Activated gamma-delta T cell (primary cell): ENCODE data around the gene SMIM36.
"Not testable (repeated sequence)": the region's sequence is repeated elsewhere in the genome, so short reads cannot be mapped to it uniquely, and the experiment has no call there.

Experiments
- DNase-seq: peaks from one replicate; lab custom pipeline; 2025; lab: John Stamatoyannopoulos, UW

Gene SMIM36

GRCh38 chr17:55435408-55435807 lies 75.8 kb downstream of the SMIM36 start:
- DNase-seq, result no peak

GRCh38 chr17:55434721-55435120 lies 76.5 kb downstream of the SMIM36 start:
- DNase-seq, result no peak

- DNase-seq, result no peak
These were observed 77.4 kb downstream of the SMIM36 start for GRCh38 chr17:55433629-55434422.

GRCh38 chr17:55433029-55433628 lies 78.1 kb downstream of the SMIM36 start:
- no peak for DNase-seq

GRCh38 chr17:55432358-55433028 lies 78.8 kb downstream of the SMIM36 start:
- no peak for DNase-seq

GRCh38 chr17:55431914-55432313 lies 79.3 kb downstream of the SMIM36 start:
- not testable (repeated sequence) for DNase-seq

- no peak for DNase-seq
These were observed 80.5 kb downstream of the SMIM36 start for GRCh38 chr17:55430541-55431288.

GRCh38 chr17:55427587-55427882 lies 83.7 kb downstream of the SMIM36 start:
- no peak for DNase-seq

GRCh38 chr17:55426851-55427586 lies 84.2 kb downstream of the SMIM36 start:
- no peak for DNase-seq

- DNase-seq, result no peak
These were observed 86.2 kb downstream of the SMIM36 start for GRCh38 chr17:55424893-55425540.

- no peak for DNase-seq
These were observed 87.7 kb downstream of the SMIM36 start for GRCh38 chr17:55423535-55423934.

GRCh38 chr17:55422828-55423164 lies 88.5 kb downstream of the SMIM36 start:
- not testable (repeated sequence) for DNase-seq

- no peak for DNase-seq
These were observed 89.9 kb downstream of the SMIM36 start, which contains the start of gene MMD for GRCh38 chr17:55421179-55421934. Gene MMD (minus strand): TSS chr17:55421835. CDS start chr17:55421695, 140 bp downstream.

GRCh38 chr17:55420776-55421178 lies 90.5 kb downstream of the SMIM36 start:
- peak; percentile 17 for DNase-seq

GRCh38 chr17:55420067-55420775 lies 91.0 kb downstream of the SMIM36 start:
- no peak for DNase-seq

GRCh38 chr17:55418369-55419268 lies 92.6 kb downstream of the SMIM36 start:
- DNase-seq, result no peak

GRCh38 chr17:55417411-55418268 lies 93.6 kb downstream of the SMIM36 start:
- DNase-seq, result no peak
